Endothelial cell of umbilical vein (primary cell): Measurements from ENCODE around the gene FOSL2. TPM values are rescaled to one million over a fixed set of nuclear protein-coding genes. Genes with fewer than 3 reads are reported as not detected.

Experiments
- BruUV-seq: library from RNA; stranded (reverse); fragments of 400-500 nt; replicated peaks from 2 replicates; lab custom pipeline; 2021; lab: Mats Ljungman, UMichigan
- CTCF ChIA-PET: fragments of 300-600, 350-600 bp; sonication (Branson Sonifier 250); formaldehyde crosslinking; loops from one replicate; lab custom pipeline; 2021; ENCODE audit warnings: antibody characterized with exemption, inconsistent platforms; lab: Charles Lee
- POLR2A ChIA-PET: fragments of 300-600, 350-600 bp; sonication (Branson Sonifier 250); formaldehyde crosslinking; loops from one replicate; lab custom pipeline; 2021; ENCODE audit warnings: antibody characterized with exemption, inconsistent platforms; lab: Charles Lee
- DNase-seq: peaks from one replicate; pipeline ENCODE4 v3.0.0-alpha.2; 2011; ENCODE audit warnings: low read depth, low spot score
- FAIRE-seq: peaks from 2 replicates; lab custom pipeline; 2011; peaks lifted over from hg19 to GRCh38; lab: Jason Lieb, UNC
- H2AFZ ChIP-seq: 2 replicates; pipeline ENCODE4 v1.6.0; 2012; ENCODE audit warnings: low read depth, low read length, control low read depth, inconsistent platforms
- H3K27ac ChIP-seq: 2 replicates; pipeline ENCODE4 v1.5.1; 2011; ENCODE audit warnings: low read depth, mild to moderate bottlenecking, control low read depth, low read length, moderate library complexity; ENCODE audit not compliant: insufficient read depth
- H3K27me3 ChIP-seq, 2 experiments: 2 replicates each; pipeline versions ENCODE4 v1.6.0 to v1.6.1; 2011; ENCODE audit warnings: low read length in 2 of 2, mixed read lengths in 1 of 2; ENCODE audit not compliant: control insufficient read depth in 2 of 2, insufficient read depth in 2 of 2
- H3K36me3 ChIP-seq, 2 experiments: 2 replicates in 1 of 2; 3 replicates in 1 of 2; pipeline ENCODE4 v1.5.1; 2011; ENCODE audit warnings: low read length in 2 of 2, mild to moderate bottlenecking in 1 of 2, moderate library complexity in 1 of 2; ENCODE audit not compliant: control insufficient read depth in 2 of 2, insufficient read depth in 2 of 2; ENCODE audit errors: extremely low read depth in 1 of 2
- H3K4me1 ChIP-seq: 3 replicates; pipeline ENCODE4 v1.5.1; 2011; ENCODE audit warnings: mild to moderate bottlenecking, low read length; ENCODE audit not compliant: control insufficient read depth, insufficient read depth; ENCODE audit errors: extremely low read depth
- H3K4me2 ChIP-seq: 2 replicates; pipeline ENCODE4 v1.6.1; 2011; ENCODE audit warnings: low read length, control low read depth, mixed read lengths; ENCODE audit not compliant: insufficient read depth
- H3K4me3 ChIP-seq, 3 experiments: fragments of 200-600 bp in 1 of 3; sonication (generic), shearing (Covaris generic) in 1 of 3; replicated peaks in 1 of 3; 2 replicates each; pipeline ENCODE4 v1.5.1; 2011 to 2016; ENCODE audit warnings: control low read depth in 3 of 3, low read length in 3 of 3, mild to moderate bottlenecking in 2 of 3, inconsistent platforms in 1 of 3, low read depth in 1 of 3, moderate library complexity in 1 of 3; ENCODE audit not compliant: insufficient read depth in 1 of 3
- H3K79me2 ChIP-seq: 2 replicates; pipeline ENCODE4 v1.6.0; 2012; ENCODE audit warnings: low read length, inconsistent platforms; ENCODE audit not compliant: control insufficient read depth, insufficient read depth
- H3K9ac ChIP-seq: replicated peaks from 2 replicates; pipeline ENCODE3; 2011; ENCODE audit warnings: low read length, control low read depth; ENCODE audit not compliant: insufficient read depth; ENCODE audit errors: extremely low read depth
- H3K9me1 ChIP-seq: replicated peaks from 3 replicates; pipeline ENCODE4 v1.6.0; 2011; ENCODE audit warnings: mild to moderate bottlenecking, low read length; ENCODE audit not compliant: control insufficient read depth, insufficient read depth; ENCODE audit errors: extremely low read depth
- H3K9me3 ChIP-seq: replicated peaks from 2 replicates; pipeline ENCODE4 v1.5.1; 2012; ENCODE audit warnings: low read length, inconsistent platforms; ENCODE audit not compliant: control insufficient read depth, insufficient read depth
- H4K20me1 ChIP-seq: replicated peaks from 2 replicates; pipeline ENCODE3; 2011; ENCODE audit warnings: mild to moderate bottlenecking, low read length; ENCODE audit not compliant: control insufficient read depth, insufficient read depth; ENCODE audit errors: extremely low read depth
- CTCF ChIP-seq, 2 donors: IDR thresholded peaks; 1 replicate in 1 of 2; 2 replicates in 1 of 2; pipeline ENCODE4 v1.5.1; 2011; ENCODE audit warnings: low read length in 2 of 2, mild to moderate bottlenecking in 2 of 2, moderate library complexity in 2 of 2, control low read depth in 1 of 2, inconsistent platforms in 1 of 2, low read depth in 1 of 2; ENCODE audit not compliant: insufficient read depth in 1 of 2; ENCODE audit errors: extremely low read depth in 1 of 2
- EZH2 ChIP-seq: IDR thresholded peaks from 2 replicates; pipeline ENCODE4 v1.6.1; 2012; ENCODE audit warnings: borderline replicate concordance, low read depth, mild to moderate bottlenecking, moderate library complexity, low read length, inconsistent platforms; ENCODE audit not compliant: severe bottlenecking
- FOS ChIP-seq: IDR thresholded peaks from 2 replicates; pipeline ENCODE4 v1.6.1; 2011; ENCODE audit warnings: mild to moderate bottlenecking, low read length, moderate library complexity, borderline replicate concordance; ENCODE audit not compliant: insufficient read depth
- GATA2 ChIP-seq: IDR thresholded peaks from 2 replicates; pipeline ENCODE4 v1.7.0; 2011; ENCODE audit warnings: low read depth, mild to moderate bottlenecking, moderate library complexity, mixed read lengths, low read length; ENCODE audit not compliant: insufficient read length, insufficient read depth
- JUN ChIP-seq: IDR thresholded peaks from 2 replicates; pipeline ENCODE4 v1.6.1; 2011; ENCODE audit warnings: borderline replicate concordance, low read depth; ENCODE audit not compliant: insufficient read length, insufficient read depth
- MYC ChIP-seq: IDR thresholded peaks from one replicate; pipeline ENCODE4 v1.6.1; 2011; ENCODE audit warnings: mild to moderate bottlenecking, low read depth, low read length
- POLR2A ChIP-seq: IDR thresholded peaks from 2 replicates; pipeline ENCODE4 v1.6.1; 2012; ENCODE audit warnings: low read depth, mild to moderate bottlenecking, control low read depth, low read length
- POLR2AphosphoS5 ChIP-seq: IDR thresholded peaks from 2 replicates; pipeline ENCODE4 v1.6.1; 2012; ENCODE audit warnings: low read depth, mild to moderate bottlenecking, control low read depth, low read length, moderate library complexity; ENCODE audit not compliant: insufficient read depth
- dilution Hi-C: fragments of 300-500 bp; cut with MboI; formaldehyde crosslinking; loops from one replicate; pipeline ENCODE4 v1.15.0; 2019; ENCODE audit warnings: low sequenced_read_pairs; ENCODE audit not compliant: extremely low pct_ligation_motif_present
- intact Hi-C: fragments of 100-400 bp; cut with micrococcal nuclease; formaldehyde crosslinking; loops from one replicate; pipeline ENCODE4 v1.10.0; 2022
- polyA plus RNA-seq, 4 experiments: library from polyadenylated mRNA; depleted of rRNA in 3 of 4; stranded (reverse) in 3 of 4; unstranded in 1 of 4; fragments of >200 nt; gene quantifications; 2 replicates each; pipeline versions ENCODE4 v1.2.1 to v1.2.3, GENCODE V29; 2011 to 2012; ENCODE audit warnings: missing spikeins in 1 of 4
- total RNA-seq: library from RNA; stranded (reverse); gene quantifications from 2 replicates; pipeline ENCODE4 v1.2.3, GENCODE V29; 2021
- TF ChIP-seq, protein P1 (sequence below): IDR thresholded peaks from 2 replicates; pipeline ENCODE4 v1.6.1; 2011; ENCODE audit not compliant: insufficient read depth, insufficient read length

The FOSL2 gene
- total and polyA plus RNA-seq, 2 donors (not counting 3 experiments of a cell fraction or from before 2014, with no cell fraction given): 43.9 to 85.3 TPM

GRCh38 chr2:28450901-28451565 lies 58.4 kb downstream of the FOSL2 start:
- TF ChIP-seq EZH2 (no peak), POLR2AphosphoS5 (no peak), CTCF (IDR thresholded peaks at IDR 0.05; ENCODE audit: extremely low read depth in 1 of 2, insufficient read depth in 1 of 2, low read depth in 1 of 2, low read length in 2 of 2) (no peak), GATA2 (no peak), MYC (no peak), POLR2A (no peak), FOS (no peak), JUN (no peak)
- TF ChIP-seq, protein P1, sequence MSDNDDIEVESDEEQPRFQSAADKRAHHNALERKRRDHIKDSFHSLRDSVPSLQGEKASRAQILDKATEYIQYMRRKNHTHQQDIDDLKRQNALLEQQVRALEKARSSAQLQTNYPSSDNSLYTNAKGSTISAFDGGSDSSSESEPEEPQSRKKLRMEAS: no peak
- Histone ChIP-seq H3K79me2 (no peaks in the 10 kb centered on the region), H3K27me3 (no peaks in the 10 kb centered on the region), H3K4me3 (no peak overlapping the region), H3K4me1 (peaks cover 14% of the 10 kb centered on the region), H2AFZ (no peak overlapping the region), H3K9ac (no peak overlapping the region), H3K27ac (no peak overlapping the region), H3K9me3 (no peaks in the 10 kb centered on the region), H3K36me3 (no peaks in the 10 kb centered on the region), H3K4me2 (no peak overlapping the region), H4K20me1 (no peaks in the 10 kb centered on the region), H3K9me1 (no peaks in the 10 kb centered on the region)
- no TSS peak for BruUV-seq
- FAIRE-seq: peak; percentile 69
- DNase-seq: no peak
- intact Hi-C loops (loop anchor here (1.0 to 10.0 kb wide), 3 partner anchors 296 to 731 kb away; no protein-coding TSS in a partner anchor), dilution Hi-C loops (no loop called here)
- CTCF ChIA-PET: interaction anchor here (1.0 kb wide), 2 partner anchors 697 to 748 kb away, joined by 3 read pairs; no protein-coding TSS in a partner anchor
- POLR2A ChIA-PET: no interaction called here
